Endothelial cell of hepatic sinusoid (primary cell): ENCODE results near the gene GRID1.

Source experiments
- in situ Hi-C: cut with HindIII; loops from 2 replicates; pipeline ENCODE4 v1.10.0; 2017; ENCODE audit warnings: low sequenced_read_pairs

The GRID1 gene

GRCh38 chr10:85863301-85864172, 503.1 kb downstream of the GRID1 start:
- in situ Hi-C loops = no loop called here

- in situ Hi-C loops = no loop called here
These were observed 503.8 kb downstream of the GRID1 start for GRCh38 chr10:85862771-85863170.

GRCh38 chr10:85861513-85862197, 504.9 kb downstream of the GRID1 start:
- in situ Hi-C loops = no loop called here

- in situ Hi-C loops = no loop called here
These were observed 506.7 kb downstream of the GRID1 start for GRCh38 chr10:85859859-85860258.

- in situ Hi-C loops = no loop called here
These were observed 507.6 kb downstream of the GRID1 start for GRCh38 chr10:85858776-85859515.

GRCh38 chr10:85857791-85858190, 508.8 kb downstream of the GRID1 start:
- in situ Hi-C loops = no loop called here

- in situ Hi-C loops = no loop called here
These were observed 509.3 kb downstream of the GRID1 start for GRCh38 chr10:85857305-85857704.

GRCh38 chr10:85851934-85852333, 514.7 kb downstream of the GRID1 start:
- in situ Hi-C loops = no loop called here

- in situ Hi-C loops = no loop called here
These were observed 515.3 kb downstream of the GRID1 start for GRCh38 chr10:85851325-85851724.

- in situ Hi-C loops = no loop called here
These were observed 515.9 kb downstream of the GRID1 start for GRCh38 chr10:85850736-85851135.

- in situ Hi-C loops = no loop called here
These were observed 517.3 kb downstream of the GRID1 start for GRCh38 chr10:85849315-85849714.

- in situ Hi-C loops = no loop called here
These were observed 517.8 kb downstream of the GRID1 start for GRCh38 chr10:85848756-85849155.

- in situ Hi-C loops = no loop called here
These were observed 519.5 kb downstream of the GRID1 start for GRCh38 chr10:85847085-85847484.

GRCh38 chr10:85838660-85839059, 527.9 kb downstream of the GRID1 start:
- in situ Hi-C loops = loop anchor here (5.0 kb wide), 1 partner anchor 61 kb away; no protein-coding TSS in a partner anchor

- in situ Hi-C loops = no loop called here
These were observed 533.6 kb downstream of the GRID1 start for GRCh38 chr10:85832988-85833387.

- in situ Hi-C loops = no loop called here
These were observed 535.2 kb downstream of the GRID1 start for GRCh38 chr10:85831422-85831821.

- in situ Hi-C loops = no loop called here
These were observed 540.2 kb downstream of the GRID1 start for GRCh38 chr10:85826377-85826776.

- in situ Hi-C loops = no loop called here
These were observed 555.2 kb downstream of the GRID1 start for GRCh38 chr10:85811405-85811804.

GRCh38 chr10:85810674-85811073, 555.9 kb downstream of the GRID1 start:
- in situ Hi-C loops = no loop called here

GRCh38 chr10:85795460-85795859, 571.1 kb downstream of the GRID1 start:
- in situ Hi-C loops = no loop called here

GRCh38 chr10:85794553-85794952, 572.0 kb downstream of the GRID1 start:
- in situ Hi-C loops = no loop called here

GRCh38 chr10:85792533-85792858, 574.1 kb downstream of the GRID1 start:
- in situ Hi-C loops = no loop called here
